Brain pericyte (primary cell): ENCODE measurements around the gene MARCHF10.

ENCODE experiments used
- DNase-seq: peaks from one replicate; pipeline ENCODE4 v3.0.0-alpha.2; 2012; ENCODE audit warnings: low read depth, low spot score

Gene MARCHF10

DNA sequence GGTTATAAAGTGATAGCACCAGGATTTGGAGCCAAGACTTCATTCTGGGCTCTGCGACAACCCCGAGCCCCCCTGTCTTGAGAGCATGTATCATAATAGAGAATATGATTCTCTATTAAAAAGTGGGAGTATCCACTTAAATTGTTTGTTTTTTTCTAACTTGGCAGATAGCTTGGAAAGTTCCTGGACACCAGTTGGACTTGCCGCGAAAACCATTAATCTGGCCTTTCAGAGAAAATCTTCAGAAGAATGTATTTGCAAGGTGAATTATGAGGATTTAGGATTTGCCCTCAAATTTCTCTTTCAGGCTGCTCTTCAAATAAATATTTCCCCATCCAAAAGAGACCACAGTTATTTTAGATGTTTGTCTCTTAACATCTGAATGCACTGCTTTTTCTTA lies 53.5 kb downstream of the MARCHF10 start:
- no peak for DNase-seq

GRCh38 chr17:62753562-62753961 lies 54.6 kb downstream of the MARCHF10 start:
- no peak for DNase-seq

DNA sequence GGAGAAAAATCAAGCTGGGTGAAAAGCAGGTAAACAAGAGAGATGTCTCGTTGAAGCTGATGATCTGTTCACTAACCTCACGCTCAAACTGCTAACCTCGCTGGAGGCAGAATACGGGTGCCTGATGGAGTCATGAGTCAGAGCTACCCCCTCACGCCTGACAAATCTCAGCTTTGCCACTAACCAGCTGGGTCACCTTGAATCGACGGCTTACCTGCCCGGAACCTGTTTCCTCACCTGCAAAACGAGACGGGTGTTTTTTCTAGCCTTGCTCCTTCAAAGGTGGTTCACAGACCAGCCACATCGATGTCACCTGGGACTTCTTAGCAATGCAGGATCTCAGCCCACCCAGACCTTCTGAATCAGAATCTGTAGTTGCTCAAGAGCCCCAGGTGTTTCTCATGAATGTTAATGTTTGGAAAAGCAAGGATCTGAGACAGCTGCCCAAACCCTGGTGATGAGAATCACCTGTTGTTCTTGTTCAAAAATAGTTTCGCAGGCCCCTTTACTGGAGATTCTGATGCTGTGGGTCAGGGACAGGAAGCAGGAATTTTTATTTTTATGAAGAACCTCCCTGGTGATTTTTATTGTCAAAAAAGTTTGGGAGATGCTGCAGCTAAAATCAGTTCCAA lies 56.9 kb downstream of the MARCHF10 start:
- no peak for DNase-seq

DNA sequence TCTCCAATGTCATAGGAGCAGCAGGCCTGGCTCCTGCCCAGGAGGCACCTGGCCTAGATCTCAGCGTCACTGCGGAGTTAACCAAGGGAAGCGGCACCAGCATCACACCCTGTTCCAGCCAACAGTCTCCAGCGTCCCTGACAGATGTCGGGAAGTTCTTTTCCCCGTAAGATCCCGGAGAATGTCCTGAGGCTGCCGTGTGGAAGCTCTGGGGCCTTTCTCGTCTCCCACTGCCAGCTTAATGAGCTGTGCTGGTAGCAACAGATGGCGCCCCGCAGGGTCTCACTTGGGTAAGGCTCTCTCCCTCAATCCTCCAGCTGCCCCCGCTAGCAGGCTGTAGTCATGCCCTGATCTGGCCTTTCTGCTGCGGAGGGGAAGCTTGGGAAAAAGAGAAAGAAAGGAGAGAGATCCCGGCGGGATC lies 57.5 kb downstream of the MARCHF10 start:
- DNase-seq = no peak

GRCh38 chr17:62749926-62750325 lies 58.2 kb downstream of the MARCHF10 start:
- DNase-seq = no peak

- no peak for DNase-seq
Measured at GRCh38 chr17:62746941-62747340, 61.2 kb downstream of the MARCHF10 start.

GRCh38 chr17:62745806-62746205 lies 62.3 kb downstream of the MARCHF10 start:
- no peak for DNase-seq

DNA sequence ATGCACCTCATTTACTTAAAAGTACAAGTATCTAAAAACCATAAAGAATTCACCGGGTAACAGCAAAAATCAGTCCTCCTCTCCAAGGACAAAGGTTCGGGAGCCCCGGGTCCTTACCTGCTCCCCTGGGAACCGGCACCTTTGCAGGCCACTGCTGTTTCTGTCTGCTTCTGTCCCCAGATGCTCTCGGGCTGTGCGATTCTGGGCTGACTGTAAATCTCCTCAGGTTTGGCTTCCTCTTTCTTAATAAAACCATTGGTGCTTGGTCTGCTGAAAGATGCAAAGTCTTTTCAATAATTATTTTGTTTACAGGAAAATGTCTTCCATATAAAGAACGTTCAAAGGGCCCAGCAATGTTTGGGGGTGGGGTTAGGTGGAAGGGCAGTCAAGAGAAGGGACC lies 63.9 kb downstream of the MARCHF10 start:
- no peak for DNase-seq

GRCh38 chr17:62741290-62741689 lies 66.8 kb downstream of the MARCHF10 start:
- DNase-seq = no peak

- DNase-seq = no peak
Measured at GRCh38 chr17:62739645-62740388, 68.3 kb downstream of the MARCHF10 start.

DNA sequence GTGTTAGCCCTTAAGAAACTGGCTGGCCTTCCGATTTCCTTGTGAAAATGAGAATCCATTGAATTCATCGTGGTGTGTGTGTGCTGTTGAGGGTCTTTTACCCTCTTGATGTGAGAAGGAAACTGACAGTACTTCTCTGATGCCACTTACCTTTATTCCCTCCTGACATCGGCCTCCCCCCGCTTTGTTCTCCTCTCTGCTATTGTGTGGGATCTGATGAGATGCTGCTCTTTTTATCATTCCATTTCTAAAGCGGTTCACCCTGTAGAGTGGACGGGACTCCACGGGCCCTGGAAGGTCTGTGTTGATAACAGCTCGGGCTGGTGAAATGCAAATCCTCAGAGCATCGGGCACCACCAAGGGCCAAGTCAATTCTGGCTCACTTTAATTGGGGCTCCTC lies 69.8 kb downstream of the MARCHF10 start:
- no peak for DNase-seq

- DNase-seq = no peak
Measured at GRCh38 chr17:62737513-62737912, 70.6 kb downstream of the MARCHF10 start.

DNA sequence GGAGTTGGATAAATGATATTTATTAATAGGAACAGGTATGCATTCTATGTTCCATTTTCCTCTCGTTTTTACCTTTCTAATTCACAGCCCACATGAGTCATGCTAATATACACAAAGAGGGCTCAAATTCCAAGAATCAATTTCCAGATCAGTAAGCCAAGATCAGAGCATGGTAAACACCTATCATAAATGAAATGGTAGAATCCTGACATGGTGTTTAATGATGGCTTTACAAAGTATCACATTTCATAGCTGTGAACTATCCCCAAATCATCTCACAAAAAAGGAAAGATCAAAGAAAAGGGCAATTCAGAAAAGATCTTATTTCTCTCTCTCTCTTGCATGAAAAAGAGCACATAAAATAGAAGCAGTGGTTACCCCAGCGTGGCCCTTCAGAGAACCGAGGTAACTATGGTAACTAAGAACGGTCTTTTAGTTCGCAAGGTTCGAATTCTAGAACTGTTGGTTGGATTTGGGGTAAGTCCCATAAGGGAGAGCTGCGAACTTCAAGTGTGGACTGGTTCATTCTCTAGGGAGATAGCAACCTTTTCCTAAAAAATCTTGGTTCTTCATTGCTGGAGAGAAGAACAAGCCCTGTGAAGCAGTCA lies 73.0 kb downstream of the MARCHF10 start:
- DNase-seq = no peak

DNA sequence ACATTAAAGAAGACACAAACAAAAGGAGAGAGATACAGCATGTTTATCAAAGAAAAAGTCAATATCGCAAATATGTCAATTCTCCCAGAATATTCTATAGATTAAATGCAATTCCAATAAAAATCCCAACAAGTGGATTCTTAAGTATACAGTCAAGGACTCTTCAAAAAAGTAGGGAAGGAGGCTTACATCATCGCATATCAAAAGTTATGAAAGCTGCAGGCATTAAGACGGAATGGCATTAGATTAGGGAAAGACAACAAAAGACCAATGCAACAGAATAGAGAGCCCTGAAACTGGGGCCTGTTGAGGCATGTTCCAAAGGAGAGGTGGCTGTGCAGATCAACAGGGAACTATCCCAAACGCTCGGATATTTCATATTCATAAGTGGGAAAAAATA lies 76.0 kb downstream of the MARCHF10 start:
- DNase-seq = no peak

DNA sequence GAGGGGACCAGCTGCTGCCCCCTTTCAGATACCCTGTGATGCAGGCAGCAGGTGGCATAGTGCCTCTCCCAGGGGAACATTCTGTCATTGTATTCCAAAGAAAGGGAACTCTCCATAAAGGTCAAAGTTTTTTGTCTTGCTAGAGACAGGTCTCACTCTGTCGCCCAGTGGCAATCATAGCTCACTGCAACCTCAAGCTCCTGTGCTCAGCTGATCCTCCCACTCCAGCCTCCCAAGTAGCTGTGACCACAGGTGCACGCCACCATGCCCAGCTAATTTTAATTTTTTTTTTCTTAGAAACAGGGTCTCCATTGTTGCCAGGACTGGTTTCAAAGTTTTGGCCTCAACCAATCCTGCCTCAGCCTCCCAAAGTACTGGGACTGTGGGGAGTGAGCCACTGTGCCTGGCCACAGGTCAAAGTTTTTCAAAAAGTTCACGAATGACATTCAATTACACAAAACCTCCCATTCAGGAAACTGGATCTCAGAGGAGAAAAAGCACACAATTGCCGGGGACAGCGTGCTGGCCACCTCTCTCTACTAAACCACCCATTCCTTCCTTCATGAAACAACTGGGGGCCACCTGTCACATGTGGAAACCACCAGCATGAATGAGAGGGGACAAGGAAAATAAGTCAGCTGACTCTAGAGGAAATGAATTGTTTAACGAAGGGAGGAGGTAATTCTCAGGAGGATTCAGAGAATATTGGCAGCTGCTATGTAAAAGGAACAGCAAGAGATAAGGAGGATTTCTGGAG lies 80.0 kb downstream of the MARCHF10 start:
- DNase-seq = no peak

GRCh38 chr17:62725791-62726249 lies 82.3 kb downstream of the MARCHF10 start:
- DNase-seq = no peak

DNA sequence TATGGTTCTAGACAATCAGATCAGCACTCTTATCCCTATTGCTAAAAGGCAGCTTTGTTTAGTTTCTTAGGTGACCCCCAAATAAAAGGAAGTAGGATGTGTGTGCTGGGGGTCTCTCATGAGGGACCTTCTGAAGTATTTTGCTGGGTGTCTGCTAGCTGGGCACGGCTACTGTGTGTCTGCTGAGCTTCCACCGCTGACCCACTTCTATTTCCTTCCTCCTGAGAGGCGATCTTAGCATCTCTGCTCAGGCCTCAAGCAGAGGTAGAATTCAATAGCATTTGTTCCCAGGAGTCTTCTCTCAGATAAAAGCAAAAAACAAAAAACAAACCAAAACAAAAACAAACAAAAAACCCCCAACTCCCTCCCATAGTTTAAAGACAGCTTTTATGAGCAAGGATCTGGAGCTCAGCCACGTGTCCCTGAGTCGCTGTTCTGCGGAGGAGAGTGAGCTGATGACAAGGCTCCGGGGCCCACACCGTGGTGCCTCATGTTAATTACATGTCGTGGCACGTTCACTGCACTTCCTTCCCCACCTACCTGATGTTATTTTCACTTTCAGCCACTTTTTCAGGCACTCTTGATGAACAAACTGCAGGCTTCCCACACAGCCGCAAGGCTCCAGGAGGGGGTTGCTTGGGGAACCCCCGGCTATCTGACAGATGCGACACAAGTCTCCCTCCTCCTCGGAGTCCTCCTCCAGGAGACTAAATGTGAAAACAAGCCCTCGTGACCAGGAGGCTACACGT lies 83.5 kb downstream of the MARCHF10 start:
- DNase-seq = no peak

- no peak for DNase-seq
Measured at GRCh38 chr17:62723842-62724241, 84.3 kb downstream of the MARCHF10 start.

GRCh38 chr17:62722625-62723024 lies 85.5 kb downstream of the MARCHF10 start:
- no peak for DNase-seq

- DNase-seq = no peak
Measured at GRCh38 chr17:62720126-62720850, 87.8 kb downstream of the MARCHF10 start.

- DNase-seq = no peak
Measured at GRCh38 chr17:62719586-62719985, 88.5 kb downstream of the MARCHF10 start.
